HTERT RPE-1 (cell line): ENCODE results near the gene SERAC1.
"Not testable (repeated sequence)": the region's sequence is repeated elsewhere in the genome, so short reads cannot be mapped to it uniquely, and the experiment has no call there.

ENCODE experiments used
- in situ Hi-C: fragments of 300-500 bp; cut with MboI; formaldehyde crosslinking; loops from 4 replicates; pipeline ENCODE4 v1.14.3; 2020; ENCODE audit warnings: low sequenced_read_pairs

The SERAC1 gene

DNA sequence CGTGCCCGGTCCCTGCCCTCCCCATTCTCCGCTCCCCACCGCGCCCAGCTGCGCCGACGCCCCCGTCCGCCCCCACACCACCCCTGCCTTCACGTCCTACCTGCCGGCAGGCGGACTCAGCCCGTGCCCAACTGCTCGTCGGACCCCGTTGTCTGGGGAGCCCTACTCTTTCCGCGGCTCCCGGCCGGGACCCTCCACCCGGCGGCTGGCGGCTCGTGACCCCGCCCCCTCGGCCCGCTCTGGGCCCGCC lies at the start of gene SERAC1:
SERAC1 (minus strand) TSS at position 223 of the 250 bp plus-strand sequence. CDS start 9,899 bp downstream, outside the sequence.
- in situ Hi-C loops = no loop called here

DNA sequence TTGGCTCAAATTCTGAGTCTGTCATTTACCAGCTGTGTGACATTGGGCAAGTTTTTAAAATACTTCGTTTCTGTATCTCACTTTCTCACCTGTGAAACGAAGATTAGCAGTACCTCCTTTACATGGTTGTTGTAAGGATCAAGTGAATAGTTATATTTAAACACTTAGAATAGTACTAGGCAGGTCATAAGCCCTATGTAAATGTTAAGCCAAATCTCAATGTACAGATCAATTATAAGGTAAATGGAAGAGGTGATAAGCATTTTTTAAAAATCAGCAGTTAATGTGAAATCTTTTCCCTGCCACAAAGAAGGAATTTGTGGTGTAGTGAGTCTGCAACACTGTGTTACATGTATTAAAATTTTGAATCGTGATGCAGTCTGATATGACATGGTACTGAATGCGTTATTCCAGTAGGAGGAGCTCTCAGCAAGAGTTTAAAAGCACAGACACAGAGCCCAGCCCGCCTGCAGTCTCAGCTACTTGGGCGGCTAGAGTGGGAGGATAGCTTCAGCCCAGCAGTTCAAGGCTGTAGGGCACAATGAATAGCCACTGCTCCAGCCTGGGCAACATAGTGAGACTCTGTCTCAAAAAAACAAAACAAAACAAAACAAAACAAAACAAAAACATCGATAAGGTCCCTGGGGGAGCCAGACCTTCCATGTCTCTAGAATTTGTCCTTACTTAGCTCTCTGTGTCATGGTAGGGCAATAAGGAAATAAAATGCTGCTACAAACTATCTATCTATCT lies 46.0 kb upstream of the SERAC1 start:
- in situ Hi-C loops = no loop called here

DNA sequence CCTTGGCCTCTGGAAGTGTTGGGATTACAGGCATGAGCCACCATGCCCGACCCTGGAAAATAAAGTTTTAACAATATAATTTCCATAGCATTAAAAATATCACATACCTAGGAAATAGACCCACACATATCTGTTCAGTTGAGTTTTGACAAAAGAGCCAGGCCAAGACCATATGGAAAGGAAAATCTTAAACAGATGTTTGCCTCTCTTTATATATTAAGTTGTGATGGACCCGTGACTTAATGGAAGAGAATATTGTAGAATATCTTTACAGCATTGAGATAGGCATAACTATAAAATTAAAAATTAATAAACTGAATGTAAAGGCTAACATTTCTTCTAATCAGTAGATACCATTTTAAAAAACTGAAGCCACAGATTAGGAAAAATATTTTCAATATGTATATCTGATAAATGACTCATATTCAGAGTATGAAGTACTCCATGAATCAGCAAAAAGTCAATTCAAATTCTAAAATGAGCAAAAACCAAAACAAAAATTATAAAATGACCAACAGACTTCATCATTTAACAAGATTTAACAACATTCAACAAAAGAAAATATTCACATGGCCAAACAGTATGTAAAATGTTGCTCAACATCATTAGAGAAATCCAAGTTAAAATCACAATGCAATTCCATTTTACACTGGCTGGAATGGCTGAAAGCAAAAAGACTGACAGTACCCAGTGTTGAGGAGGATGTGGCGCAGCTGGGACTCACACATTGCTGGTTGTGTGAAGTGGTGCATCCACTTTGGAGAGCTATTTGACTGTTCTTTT lies 43.4 kb upstream of the SERAC1 start:
- in situ Hi-C loops = no loop called here

DNA sequence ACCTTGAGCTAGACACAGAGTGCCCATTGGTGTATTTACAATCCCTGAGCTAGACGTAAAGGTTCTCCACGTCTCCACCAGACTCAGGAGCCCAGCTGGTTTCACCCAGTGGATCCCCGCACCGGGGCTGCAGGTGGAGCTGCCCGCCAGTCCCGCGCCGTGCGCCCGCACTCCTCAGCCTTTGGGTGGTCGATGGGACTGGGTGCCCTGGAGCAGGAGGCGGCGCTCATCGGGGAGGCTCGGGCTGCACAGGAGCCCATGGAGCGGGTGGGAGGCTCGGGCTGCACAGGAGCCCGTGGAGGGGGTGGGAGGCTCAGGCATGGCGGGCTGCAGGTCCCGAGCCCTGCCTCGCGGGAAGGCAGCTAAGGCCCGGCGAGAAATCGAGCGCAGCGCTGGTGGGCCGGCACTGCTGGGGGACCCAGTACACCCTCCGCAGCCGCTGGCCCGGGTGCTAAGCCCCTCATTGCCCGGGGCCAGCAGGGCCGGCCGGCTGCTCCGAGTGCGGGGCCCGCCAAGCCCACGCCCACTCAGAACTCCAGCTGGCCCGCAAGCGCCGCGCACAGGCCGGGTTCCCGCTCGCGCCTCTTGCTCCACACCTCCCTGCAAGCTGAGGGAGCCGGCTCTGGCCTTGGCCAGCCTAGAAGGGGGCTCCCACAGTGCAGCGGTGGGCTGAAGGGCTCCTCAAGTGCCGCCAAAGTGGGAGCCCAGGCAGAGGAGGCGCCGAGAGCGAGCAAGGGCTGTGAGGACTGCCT lies 41.7 kb upstream of the SERAC1 start:
- in situ Hi-C loops = not testable (repeated sequence)

- in situ Hi-C loops = not testable (repeated sequence)
Observed at GRCh38 chr6:158208226-158209030, 40.4 kb upstream of the SERAC1 start.

- in situ Hi-C loops = no loop called here
Observed at GRCh38 chr6:158207422-158207788, 39.3 kb upstream of the SERAC1 start.

DNA sequence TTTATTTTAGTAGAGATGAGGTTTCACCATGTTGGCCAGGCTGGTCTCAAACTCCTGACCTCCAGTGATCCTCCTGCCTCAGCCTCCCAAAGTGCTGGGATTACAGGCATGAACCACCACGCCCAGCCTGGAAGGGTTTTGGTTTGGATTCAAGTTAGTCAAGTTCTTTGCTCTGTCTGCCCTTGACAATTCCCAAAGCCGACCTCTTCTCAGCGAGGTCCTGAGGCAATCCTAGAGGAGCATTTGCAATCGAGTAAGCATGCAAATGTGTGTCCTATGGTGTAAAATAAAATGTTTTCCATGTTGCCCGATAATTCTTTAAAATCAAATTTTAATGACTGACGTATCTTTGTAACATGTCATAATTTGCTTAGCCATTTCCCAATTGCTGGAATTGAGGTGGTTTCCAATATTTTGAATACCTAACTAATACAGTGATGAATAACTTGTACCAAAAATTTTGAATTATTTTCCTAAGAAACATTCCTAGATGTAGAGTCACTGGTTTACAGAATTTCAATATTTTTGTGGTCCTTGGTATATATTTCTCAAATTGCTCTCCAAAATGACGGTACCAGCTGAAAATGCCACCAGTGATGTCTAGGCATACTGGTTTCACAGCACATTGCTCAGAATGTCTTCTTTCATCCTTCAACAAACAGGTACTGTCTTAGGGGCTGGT lies 38.8 kb upstream of the SERAC1 start:
- in situ Hi-C loops = no loop called here

DNA sequence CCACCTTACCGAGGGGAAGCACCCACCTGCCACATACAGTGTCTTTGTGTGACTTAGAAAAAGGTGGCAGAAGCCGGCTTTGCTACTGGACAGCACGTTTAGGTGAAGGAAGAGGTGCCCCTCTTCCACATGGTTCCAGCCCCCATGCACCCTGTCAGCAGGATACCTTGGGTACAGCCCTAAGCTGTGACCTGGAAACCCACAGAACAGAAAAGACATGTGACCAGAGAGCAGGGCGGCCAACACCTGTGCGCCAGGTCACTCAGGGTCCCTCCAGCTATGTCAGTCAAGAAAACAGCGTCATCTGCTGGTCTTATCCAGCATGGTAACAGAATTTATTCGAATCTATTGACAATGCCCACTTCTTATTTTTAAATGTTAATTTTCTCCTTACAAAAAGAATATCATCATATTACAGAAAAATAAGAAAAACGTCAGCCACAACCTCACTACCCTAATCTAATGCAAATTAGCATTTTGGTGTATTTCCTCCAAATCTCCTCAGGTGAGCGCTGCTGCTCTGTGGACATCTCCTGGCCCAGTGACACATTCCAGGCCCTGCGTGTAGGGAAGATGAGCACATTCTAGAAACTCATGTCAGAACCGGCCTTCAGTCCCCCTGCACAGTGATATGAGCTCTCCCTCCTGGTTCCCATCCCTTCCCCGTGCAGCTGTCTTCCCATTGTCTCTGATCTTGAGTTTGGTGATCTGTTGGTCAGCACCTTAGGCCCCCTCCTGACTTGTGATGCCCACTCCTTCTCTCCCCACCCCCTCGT lies 37.3 kb upstream of the SERAC1 start:
- in situ Hi-C loops = no loop called here

- in situ Hi-C loops = no loop called here
Observed at GRCh38 chr6:158198461-158198860, 30.4 kb upstream of the SERAC1 start.

GRCh38 chr6:158194487-158195280 lies 26.6 kb upstream of the SERAC1 start:
- in situ Hi-C loops = no loop called here

- in situ Hi-C loops = no loop called here
Observed at GRCh38 chr6:158191761-158192160, 23.7 kb upstream of the SERAC1 start.

DNA sequence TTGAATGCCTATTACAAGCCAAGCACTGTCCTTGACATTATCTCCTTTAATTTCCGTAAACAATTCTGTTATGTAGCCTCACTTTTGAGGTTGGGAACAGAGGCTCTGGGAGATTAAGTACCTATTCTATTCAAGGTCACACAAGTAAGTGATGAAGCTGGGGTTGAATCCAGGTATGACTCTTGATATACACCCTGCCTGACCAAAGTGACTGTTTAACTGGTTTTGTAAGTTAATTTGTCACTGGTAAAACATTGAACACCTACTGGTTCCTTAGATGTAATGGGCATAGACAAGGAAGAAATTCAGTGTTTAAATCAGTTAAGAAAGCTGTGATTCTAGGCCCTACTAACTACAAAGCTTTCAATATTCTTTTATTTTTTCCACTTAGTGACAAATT lies 23.0 kb upstream of the SERAC1 start:
- in situ Hi-C loops = no loop called here

DNA sequence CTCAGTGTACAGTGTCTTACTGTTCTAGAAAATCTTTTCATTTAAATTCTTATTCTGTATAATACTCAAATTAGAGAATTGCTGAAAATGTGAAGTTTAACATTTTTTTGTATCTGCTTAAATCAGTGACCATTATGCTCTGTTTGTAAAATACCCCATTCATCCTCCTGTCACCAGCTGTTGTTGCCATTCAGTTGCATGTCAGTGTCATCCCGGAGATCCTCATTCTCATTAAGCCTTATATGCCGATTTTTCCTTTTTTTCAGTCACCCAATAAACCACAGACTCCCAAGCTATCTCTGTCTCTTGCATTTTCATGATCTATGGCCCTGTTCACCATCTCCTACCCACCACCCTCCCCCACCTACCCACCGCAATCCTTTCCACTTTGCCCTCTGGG lies 20.5 kb upstream of the SERAC1 start:
- in situ Hi-C loops = no loop called here

- in situ Hi-C loops = no loop called here
Observed at GRCh38 chr6:158185729-158186456, 17.8 kb upstream of the SERAC1 start.

GRCh38 chr6:158184608-158185007 lies 16.5 kb upstream of the SERAC1 start:
- in situ Hi-C loops = no loop called here

- in situ Hi-C loops = not testable (repeated sequence)
Observed at GRCh38 chr6:158183174-158183972, 15.3 kb upstream of the SERAC1 start.

DNA sequence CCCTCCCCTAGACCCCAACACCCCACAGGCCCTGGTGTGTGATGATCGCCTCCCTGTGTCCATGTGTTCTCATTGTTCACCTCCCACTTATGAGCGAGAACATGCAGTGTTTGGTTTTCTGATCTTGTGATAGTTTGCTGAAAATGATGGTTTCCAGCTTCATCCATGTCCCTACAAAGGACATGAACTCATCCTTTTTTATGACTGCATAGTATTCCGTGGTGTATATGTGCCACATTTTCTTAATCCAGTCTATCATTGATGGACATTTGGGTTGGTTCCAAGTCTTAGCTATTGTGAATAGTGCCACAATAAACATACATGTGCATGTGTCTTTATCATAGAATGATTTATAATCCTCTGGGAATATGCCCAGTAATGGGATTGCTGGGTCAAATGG lies 9.7 kb upstream of the SERAC1 start:
- in situ Hi-C loops = not testable (repeated sequence)
